T-cell (primary cell): ENCODE data around the gene RNF181. TPM values are rescaled to one million over a fixed set of nuclear protein-coding genes. Genes with fewer than 3 reads are reported as not detected.
A peak's percentile ranks its signal among the peaks of the same experiment; 100 is the strongest.

Source experiments
- ATAC-seq, 4 experiments: fragments of 200-7000 bp in 3 of 4; fragments of 150-1000 bp in 1 of 4; cut with Tn5 transposase; replicated peaks in 1 of 4; 1 replicate in 3 of 4; 2 replicates in 1 of 4; pipeline ENCODE4 v1.10.0; 2021; ENCODE audit warnings: moderate library complexity in 3 of 4, mild to moderate bottlenecking in 2 of 4, moderate number of reproducible peaks in 1 of 4
- CTCF ChIA-PET, 2 donors: fragments of 300-600 bp; sonication (Branson Sonifier 250); formaldehyde crosslinking; loops; one replicate each; lab custom pipeline; 2022; ENCODE audit warnings: antibody characterized with exemption in 2 of 2; lab: Charles Lee
- POLR2A ChIA-PET, 2 donors: fragments of 300-600 bp; sonication (Branson Sonifier 250); formaldehyde crosslinking; loops; one replicate each; lab custom pipeline; 2022; ENCODE audit warnings: antibody characterized with exemption in 2 of 2; lab: Charles Lee
- DNase-seq, 35 experiments: peaks; one replicate each; pipeline versions ENCODE4 v3.0.0 to v3.0.0-alpha.2; 2013 to 2023
- H3K27ac ChIP-seq: one replicate; pipeline ENCODE4 v1.5.1; 2013; ENCODE audit warnings: low read length
- H3K27me3 ChIP-seq, 2 experiments: replicated peaks in 1 of 2; 1 replicate in 1 of 2; 2 replicates in 1 of 2; pipeline versions ENCODE4 v1.6.1 to v1.7.0; 2013; ENCODE audit warnings: low read length in 1 of 2, mixed read lengths in 1 of 2; ENCODE audit not compliant: control insufficient read depth in 2 of 2, insufficient read depth in 2 of 2; ENCODE audit errors: extremely low read depth in 1 of 2
- H3K36me3 ChIP-seq, 2 donors: 1 replicate in 1 of 2; 2 replicates in 1 of 2; pipeline versions ENCODE4 v1.6.1 to v1.7.0; 2013; ENCODE audit warnings: low read length in 1 of 2; ENCODE audit not compliant: control insufficient read depth in 2 of 2, insufficient read depth in 1 of 2; ENCODE audit errors: extremely low read depth in 1 of 2
- H3K4me1 ChIP-seq, 2 experiments: 1 replicate in 1 of 2; 2 replicates in 1 of 2; pipeline versions ENCODE4 v1.6.1 to v1.7.0; 2013; ENCODE audit warnings: low read length in 2 of 2, mixed read lengths in 1 of 2; ENCODE audit not compliant: insufficient read depth in 2 of 2, control insufficient read depth in 1 of 2; ENCODE audit errors: extremely low read depth in 1 of 2
- H3K4me3 ChIP-seq, 2 donors: 1 replicate in 1 of 2; 2 replicates in 1 of 2; pipeline versions ENCODE4 v1.5.1 to v1.7.0; 2013; ENCODE audit warnings: mild to moderate bottlenecking in 2 of 2, low read length in 1 of 2, moderate library complexity in 1 of 2; ENCODE audit not compliant: control insufficient read depth in 1 of 2; ENCODE audit errors: extremely low read depth in 1 of 2
- H3K9me3 ChIP-seq: 2 replicates; pipeline ENCODE4 v1.7.0; 2013
- H3K27ac Mint-ChIP-seq, 2 donors: one replicate each; pipeline ENCODE4 v1.8.0; 2020 to 2021; ENCODE audit warnings: mild to moderate bottlenecking in 2 of 2, mixed read lengths in 2 of 2
- H3K27me3 Mint-ChIP-seq, 2 donors: one replicate each; pipeline ENCODE4 v1.8.0; 2021 to 2022; ENCODE audit warnings: mixed read lengths in 2 of 2
- H3K36me3 Mint-ChIP-seq: one replicate; pipeline ENCODE4 v1.8.0; 2021; ENCODE audit warnings: mixed read lengths
- H3K4me1 Mint-ChIP-seq, 3 donors: one replicate each; pipeline ENCODE4 v1.8.0; 2020 to 2022; ENCODE audit warnings: mixed read lengths in 3 of 3, mild to moderate bottlenecking in 1 of 3
- H3K4me3 Mint-ChIP-seq, 3 donors: one replicate each; pipeline ENCODE4 v1.8.0; 2020 to 2022; ENCODE audit warnings: mild to moderate bottlenecking in 3 of 3, mixed read lengths in 3 of 3, moderate library complexity in 3 of 3
- H3K9me3 Mint-ChIP-seq, 3 donors: one replicate each; pipeline ENCODE4 v1.8.0; 2020 to 2022; ENCODE audit warnings: mixed read lengths in 3 of 3
- WGBS: methylation state at CpG from one replicate; pipeline ENCODE4 v1.1.5; 2013; ENCODE audit warnings: missing lambda C conversion rate; ENCODE audit not compliant: insufficient coverage; 5-methylcytosine and 5-hydroxymethylcytosine counted together
- total RNA-seq, 35 experiments: library from RNA in 6 of 35; stranded (reverse) in 6 of 35; fragments of 120-200 nt in 1 of 35; gene quantifications; one replicate each; pipeline versions ENCODE4 v1.2.1 to v1.2.4 and lab custom pipeline; 2013 to 2026

RNF181 gene
- total RNA-seq, 5 donors from 2014 or later (not counting 1 experiment from before 2014, with no cell fraction given) = 49.9 to 74.6 (median 64.3) TPM

DNA sequence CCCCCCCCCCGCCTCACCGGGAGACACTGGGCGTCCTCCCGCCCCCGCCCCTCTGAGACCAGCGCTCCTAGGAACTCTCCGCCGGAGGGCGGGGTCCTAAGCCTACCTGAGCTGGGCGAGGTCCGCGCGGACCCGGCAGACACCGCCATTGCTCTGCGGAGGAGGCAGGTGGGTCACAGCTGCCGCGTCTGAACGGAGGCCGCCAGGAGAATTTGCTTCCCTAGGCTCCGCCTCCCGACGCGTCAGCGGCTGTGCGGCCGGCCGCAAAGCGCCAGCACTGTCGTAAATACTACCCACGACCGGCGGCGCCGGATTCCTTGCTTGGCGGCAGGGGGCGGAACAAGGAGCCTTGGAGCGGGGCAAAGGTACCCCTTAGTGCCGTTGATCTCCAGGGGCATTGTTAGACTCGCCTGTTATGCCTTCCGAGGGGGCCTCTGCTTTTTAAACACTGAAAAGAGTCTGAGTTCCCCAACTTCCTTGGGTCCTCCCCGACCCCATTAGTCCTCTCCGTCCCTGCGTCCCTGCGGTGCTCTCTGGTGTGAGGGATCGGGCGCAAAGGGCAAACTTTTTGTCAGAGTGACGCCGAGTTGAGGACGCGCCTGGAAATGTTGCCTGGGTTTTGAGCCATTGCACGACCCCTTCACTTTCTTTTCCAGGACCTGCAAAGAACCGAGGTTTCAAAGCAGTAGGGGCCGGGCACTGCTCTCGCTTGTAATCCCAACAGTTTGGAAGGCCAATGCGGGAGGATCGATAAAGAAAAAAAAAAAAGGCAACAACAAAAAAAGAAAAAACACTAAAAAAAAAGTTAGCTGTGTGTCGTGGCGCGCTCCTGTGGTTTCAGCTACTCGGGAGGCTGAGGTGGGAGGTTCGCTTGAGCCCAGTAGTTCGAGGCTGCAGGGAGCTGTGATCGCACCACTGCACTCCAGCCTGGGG is 34.0 kb upstream of the RNF181 start, which contains the start of gene GGCX:
Gene GGCX, minus strand, starts transcription at position 214 of the 933 bp plus-strand sequence. Its CDS starts 65 bp downstream, at position 149.
- ChIA-PET CTCF (interaction anchor here (0.6 to 1.7 kb wide), 6 partner anchors 10 to 659 kb away, joined by 3 to 10 read pairs (median 4); partner anchors contain the start of gene MAT2A (in 1 of the 2)), POLR2A (interaction anchor here (0.6 to 1.1 kb wide), 7 partner anchors 11 to 237 kb away, joined by 3 to 4 read pairs (median 3); no protein-coding TSS in a partner anchor)
- H3K9me3 ChIP-seq = no peaks in the 10 kb centered on the region
- under 1% methylated on average over 52 of the region's 64 CpGs for WGBS
- Mint-ChIP-seq H3K36me3 (peaks cover 6% of the 10 kb centered on the region), H3K4me3 (peak within 1 kb of the TSS; percentile 93 to 98 (median 97)), H3K27ac (peak within 1 kb of the TSS; percentile 96 to 98), H3K4me1 (peaks cover 27 to 33% (median 28%) of the 10 kb centered on the region in 3 donors), H3K27me3 (no peaks in the 10 kb centered on the region), H3K9me3 (no peaks in the 10 kb centered on the region)
- H3K27me3 ChIP-seq = no peaks in the 10 kb centered on the region
- peak within 1 kb of the TSS; percentile 79 for H3K27ac ChIP-seq
- H3K4me1 ChIP-seq = peaks cover 7 to 17% of the 10 kb centered on the region in 2 experiments
- H3K36me3 ChIP-seq = peaks cover 0 to 17% of the 10 kb centered on the region in 2 donors
- ATAC-seq = peak; percentile 94 to 96 (median 96)
- peak within 1 kb of the TSS; percentile 66 to 96 for H3K4me3 ChIP-seq
- peak; percentile 83 to 96 (median 94) for DNase-seq

DNA sequence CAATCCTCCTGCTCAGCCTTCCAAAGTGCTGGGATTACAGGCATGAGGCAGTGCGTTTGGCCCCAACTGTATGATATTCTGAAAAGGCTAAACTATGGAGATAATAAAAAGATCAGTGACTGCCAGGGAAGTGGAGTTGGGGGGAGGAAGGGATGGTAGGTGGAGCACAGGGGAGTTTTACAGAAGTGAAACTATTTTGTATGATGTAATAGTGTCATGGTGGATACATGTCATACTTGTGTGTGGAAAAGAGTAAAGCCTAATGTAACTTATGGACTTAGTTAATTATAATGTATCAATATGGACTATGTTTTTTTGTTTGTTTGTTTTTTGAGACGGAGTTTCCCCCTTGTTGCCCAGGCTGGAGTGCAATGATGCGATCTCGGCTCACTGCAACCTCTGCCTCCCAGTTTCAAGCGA is 31.4 kb upstream of the RNF181 start:
- H3K4me3 ChIP-seq = no peak overlapping the region
- ChIA-PET CTCF (interaction anchor here (0.6 kb wide), 3 partner anchors 13 to 236 kb away, joined by 3 to 4 read pairs (median 3); partner anchors contain the start of gene TGOLN2 (in 1 of the 2)), POLR2A (interaction anchor here (0.6 to 1.1 kb wide), 2 partner anchors 26 to 289 kb away, joined by 3 read pairs; no protein-coding TSS in a partner anchor)
- peaks cover 7 to 17% of the 10 kb centered on the region in 2 experiments for H3K4me1 ChIP-seq
- peaks cover 0 to 2% of the 10 kb centered on the region in 2 experiments for H3K27me3 ChIP-seq
- Mint-ChIP-seq H3K27ac (no peak overlapping the region), H3K27me3 (no peaks in the 10 kb centered on the region), H3K4me3 (no peak overlapping the region), H3K4me1 (peaks cover 26% of the 10 kb centered on the region in 3 donors), H3K9me3 (no peaks in the 10 kb centered on the region), H3K36me3 (no peaks in the 10 kb centered on the region)
- 96% methylated on average over 3 of the region's 5 CpGs for WGBS
- DNase-seq = no peak
- H3K36me3 ChIP-seq = peaks cover 0 to under 1% of the 10 kb centered on the region in 2 donors
- H3K9me3 ChIP-seq = no peaks in the 10 kb centered on the region
- no peak for ATAC-seq
- no peak overlapping the region for H3K27ac ChIP-seq

DNA sequence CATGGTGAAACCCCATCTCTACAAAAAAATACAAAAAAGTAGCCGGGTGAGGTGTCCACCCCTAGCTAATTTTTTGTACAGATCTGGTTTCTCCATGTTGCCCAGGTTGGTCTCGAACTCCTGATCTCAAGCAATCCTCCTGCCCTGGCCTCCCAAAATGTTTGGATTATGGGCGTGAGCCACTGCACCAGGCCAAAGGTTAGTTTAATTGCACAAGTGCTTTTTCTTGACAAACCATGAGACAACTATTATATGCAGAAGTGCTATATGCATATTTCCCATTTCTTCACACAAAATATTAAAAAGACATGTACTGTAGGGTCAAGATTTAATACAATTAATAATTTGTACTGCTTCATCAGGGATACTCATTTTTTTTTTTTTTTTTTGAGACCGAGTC is 29.3 kb upstream of the RNF181 start:
- Histone ChIP-seq H3K4me3 (no peak overlapping the region), H3K4me1 (peaks cover 0 to 8% of the 10 kb centered on the region in 2 experiments), H3K36me3 (no peaks in the 10 kb centered on the region), H3K27ac (no peak overlapping the region), H3K27me3 (peaks cover 0 to 2% of the 10 kb centered on the region in 2 experiments), H3K9me3 (no peaks in the 10 kb centered on the region)
- H3K4me3 Mint-ChIP-seq = no peak overlapping the region
- H3K9me3 Mint-ChIP-seq = no peaks in the 10 kb centered on the region
- DNase-seq (no peak), ATAC-seq (no peak)
- H3K27me3 Mint-ChIP-seq = no peaks in the 10 kb centered on the region
- WGBS = 73% methylated on average over 2 of the region's 4 CpGs
- ChIA-PET CTCF (no interaction called here), POLR2A (interaction anchor here in 1 of 2 donors (0.6 kb wide), 1 partner anchor 875 kb away, joined by 3 read pairs; the partner anchor contains the start of gene KDM3A)
- no peaks in the 10 kb centered on the region for H3K36me3 Mint-ChIP-seq
- no peak overlapping the region for H3K27ac Mint-ChIP-seq
- peaks cover 6 to 7% (median 7%) of the 10 kb centered on the region in 3 donors for H3K4me1 Mint-ChIP-seq

DNA sequence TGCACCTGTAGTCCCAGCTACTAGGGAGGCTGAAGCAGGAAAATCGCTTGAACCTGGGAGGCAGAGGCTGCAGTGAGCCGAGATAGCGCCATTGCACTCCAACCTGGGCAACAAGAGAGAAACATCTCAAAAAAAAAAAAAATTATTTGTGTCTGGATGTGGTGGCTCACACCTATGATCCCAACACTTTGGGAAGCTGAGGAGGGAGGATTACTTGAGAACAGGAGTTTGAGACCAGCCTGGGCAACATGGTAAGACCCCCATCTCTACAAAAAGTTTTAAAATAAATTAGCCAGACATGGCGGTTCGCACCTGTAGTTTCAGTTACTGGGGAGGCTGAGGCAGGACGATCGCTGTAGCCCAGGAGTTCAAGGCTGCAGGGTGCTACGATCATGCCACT is 19.8 kb upstream of the RNF181 start:
- H3K36me3 Mint-ChIP-seq = peaks cover 4% of the 10 kb centered on the region
- H3K27me3 Mint-ChIP-seq = no peaks in the 10 kb centered on the region
- Histone ChIP-seq H3K27ac (no peak overlapping the region), H3K4me1 (peaks cover 13 to 37% of the 10 kb centered on the region in 2 experiments), H3K27me3 (peaks cover 0 to 6% of the 10 kb centered on the region in 2 experiments), H3K36me3 (peaks cover 0 to 5% of the 10 kb centered on the region in 2 donors), H3K9me3 (no peaks in the 10 kb centered on the region), H3K4me3 (no peak overlapping the region)
- no peaks in the 10 kb centered on the region for H3K9me3 Mint-ChIP-seq
- POLR2A ChIA-PET = interaction anchor here in 1 of 2 donors (0.6 kb wide), 1 partner anchor 36 kb away, joined by 4 read pairs; the partner anchor contains the start of gene C2orf68
- H3K27ac Mint-ChIP-seq = no peak overlapping the region
- DNase-seq = no peak
- no peak overlapping the region for H3K4me3 Mint-ChIP-seq
- CTCF ChIA-PET = interaction anchor here in 1 of 2 donors (0.6 kb wide), 1 partner anchor 291 kb away, joined by 3 read pairs; no protein-coding TSS in a partner anchor
- peaks cover 29 to 38% (median 33%) of the 10 kb centered on the region in 3 donors for H3K4me1 Mint-ChIP-seq
- ATAC-seq = no peak
- no CpG with 5 or more reads among the region's 8 CpGs for WGBS

DNA sequence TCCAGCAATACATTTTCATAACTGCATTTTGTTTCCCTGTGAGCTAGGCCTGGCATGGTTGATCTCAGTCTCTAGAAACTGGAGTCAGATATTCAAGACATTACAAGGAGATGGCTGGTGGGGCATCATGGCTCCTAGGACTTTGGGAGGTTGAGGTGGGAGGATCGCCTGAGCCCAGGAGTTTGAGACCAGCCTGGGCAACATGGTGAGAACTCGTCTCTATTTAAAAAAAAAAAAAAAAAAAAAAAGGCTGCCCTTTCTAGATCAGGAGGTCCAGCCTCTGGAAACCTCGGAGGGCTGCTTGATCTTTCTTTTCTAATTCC is 18.5 kb upstream of the RNF181 start:
- peak overlapping the region; percentile 60 to 71 for H3K4me3 ChIP-seq
- ATAC-seq (no peak), DNase-seq (no peak)
- peak overlapping the region; percentile 55 for H3K27ac ChIP-seq
- peaks cover 0 to 6% of the 10 kb centered on the region in 2 experiments for H3K27me3 ChIP-seq
- no peaks in the 10 kb centered on the region for H3K9me3 Mint-ChIP-seq
- no peaks in the 10 kb centered on the region for H3K27me3 Mint-ChIP-seq
- no peaks in the 10 kb centered on the region for H3K9me3 ChIP-seq
- peaks cover 8 to 11% of the 10 kb centered on the region in 2 donors for H3K36me3 ChIP-seq
- ChIA-PET CTCF (interaction anchor here (0.7 to 2.1 kb wide), 5 partner anchors 10 to 186 kb away, joined by 4 to 9 read pairs (median 6); no protein-coding TSS in a partner anchor), POLR2A (interaction anchor here in 1 of 2 donors (1.5 kb wide), 1 partner anchor 18 kb away, joined by 3 read pairs; the partner anchor contains the start of gene RNF181)
- H3K4me1 Mint-ChIP-seq = peaks cover 35 to 44% (median 41%) of the 10 kb centered on the region in 3 donors
- peak overlapping the region; percentile 86 to 98 for H3K27ac Mint-ChIP-seq
- H3K36me3 Mint-ChIP-seq = peaks cover 12% of the 10 kb centered on the region
- WGBS = 40% methylated on average over 1 of the region's 3 CpGs
- H3K4me3 Mint-ChIP-seq = peak overlapping the region; percentile 93 to 96 (median 94)
- H3K4me1 ChIP-seq = peaks cover 13 to 37% of the 10 kb centered on the region in 2 experiments
